SW 1271 (cell line): ENCODE data around the gene CASP8AP2.
"Not testable (repeated sequence)": the region's sequence is repeated elsewhere in the genome, so short reads cannot be mapped to it uniquely, and the experiment has no call there.

Experiments used
- DNase-seq, 2 experiments: peaks; one replicate each; lab custom pipeline; 2025; lab: John Stamatoyannopoulos, UW

Gene CASP8AP2

GRCh38 chr6:89829472-89830169 is at the start of gene CASP8AP2:
Gene CASP8AP2, plus strand, starts transcription at chr6:89829880.
- peak; percentile 98 for DNase-seq

DNA sequence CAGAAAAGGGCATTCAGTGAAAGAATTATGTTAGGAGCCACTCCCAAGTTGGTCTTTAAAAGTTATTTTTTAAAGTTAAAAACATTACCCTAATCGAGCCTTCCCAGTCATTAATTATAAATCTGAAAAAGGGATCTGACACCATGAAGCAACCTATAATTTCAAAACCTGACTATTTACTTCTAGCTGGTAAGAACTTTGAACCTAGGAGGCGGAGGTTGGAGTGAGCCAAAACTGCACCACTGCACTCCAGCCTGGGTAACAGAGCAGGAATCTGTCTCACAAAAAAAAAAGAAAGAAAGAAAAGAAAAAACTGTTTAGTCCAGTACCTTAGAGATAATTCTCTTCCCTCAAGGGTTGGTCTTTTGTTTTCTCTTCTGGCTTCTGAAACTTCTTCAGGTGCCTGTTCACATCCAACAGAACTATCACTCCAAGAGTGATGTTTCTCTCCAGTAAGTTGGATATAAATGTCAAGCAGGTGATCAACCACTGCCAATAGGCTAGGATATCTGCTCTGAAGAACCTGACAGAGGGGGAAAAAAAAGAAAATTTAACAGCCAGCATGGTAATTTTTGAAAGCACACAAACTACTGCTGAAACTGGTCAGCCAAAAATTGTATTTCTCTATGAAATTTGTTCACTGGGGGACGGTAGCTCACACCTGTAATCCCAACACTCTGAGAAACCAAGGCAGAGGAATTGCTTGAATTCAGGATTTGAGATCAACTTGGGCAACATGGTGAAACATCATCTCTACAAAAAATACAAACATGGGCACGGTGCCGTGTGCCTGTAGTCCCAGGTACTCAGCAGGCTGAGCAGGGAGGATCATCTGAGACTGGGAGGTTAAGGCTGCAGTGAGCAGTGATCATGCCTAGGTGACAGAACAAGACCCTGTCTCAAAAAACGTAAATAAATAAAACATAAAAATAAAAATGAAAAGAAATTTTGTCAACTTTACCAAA is 48.3 kb upstream of the CASP8AP2 start:
- no peak for DNase-seq

- DNase-seq = no peak
These were observed 47.5 kb upstream of the CASP8AP2 start for GRCh38 chr6:89782222-89782621.

- not testable (repeated sequence) for DNase-seq
These were observed 46.4 kb upstream of the CASP8AP2 start for GRCh38 chr6:89783293-89783692.

- DNase-seq = no peak
These were observed 44.8 kb upstream of the CASP8AP2 start for GRCh38 chr6:89784838-89785237.

DNA sequence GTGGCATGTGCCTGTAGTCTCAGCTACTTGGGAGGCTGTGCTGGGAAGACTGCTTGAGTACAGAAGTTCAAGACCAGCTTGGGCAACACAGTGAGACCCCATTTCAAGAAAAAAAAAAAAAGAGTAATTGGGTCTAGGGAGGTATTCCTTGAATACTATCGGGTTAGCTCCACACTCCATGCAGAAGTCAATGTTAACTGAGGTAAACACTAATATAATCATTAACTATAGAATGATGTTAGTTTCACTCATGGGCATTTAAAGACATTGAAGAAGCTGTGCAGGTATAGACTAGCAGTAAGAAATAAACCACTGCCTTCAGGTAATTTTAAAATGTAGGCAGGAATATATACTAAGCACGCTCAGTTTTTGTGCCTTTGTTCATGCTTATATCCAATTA is 42.7 kb upstream of the CASP8AP2 start:
- DNase-seq = no peak

GRCh38 chr6:89787660-89788328 is 41.9 kb upstream of the CASP8AP2 start:
- no peak for DNase-seq

- DNase-seq = no peak
These were observed 39.7 kb upstream of the CASP8AP2 start for GRCh38 chr6:89789980-89790379.

DNA sequence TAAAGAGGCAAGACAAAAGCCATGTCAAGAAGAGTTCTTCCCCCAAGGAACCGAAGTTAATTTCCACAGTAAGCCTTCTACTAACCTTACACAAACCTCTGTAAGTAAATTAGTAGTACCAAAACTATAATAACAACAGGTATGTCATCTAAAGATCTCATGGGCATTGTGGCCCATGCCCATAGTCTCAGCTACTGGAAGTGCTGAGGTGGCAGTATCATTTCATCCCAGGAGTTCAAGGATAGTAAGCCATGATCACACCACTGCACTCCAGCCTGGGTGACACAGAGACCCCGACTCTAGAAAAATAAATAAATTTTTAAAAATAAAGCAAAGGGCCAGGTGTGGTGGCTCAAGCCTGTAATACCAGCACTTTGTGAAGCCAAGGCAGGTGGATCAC is 39.3 kb upstream of the CASP8AP2 start:
- no peak for DNase-seq

- peak in 1 of 2 experiments; percentile 61 for DNase-seq
These were observed 36.8 kb upstream of the CASP8AP2 start for GRCh38 chr6:89792881-89793280.

DNA sequence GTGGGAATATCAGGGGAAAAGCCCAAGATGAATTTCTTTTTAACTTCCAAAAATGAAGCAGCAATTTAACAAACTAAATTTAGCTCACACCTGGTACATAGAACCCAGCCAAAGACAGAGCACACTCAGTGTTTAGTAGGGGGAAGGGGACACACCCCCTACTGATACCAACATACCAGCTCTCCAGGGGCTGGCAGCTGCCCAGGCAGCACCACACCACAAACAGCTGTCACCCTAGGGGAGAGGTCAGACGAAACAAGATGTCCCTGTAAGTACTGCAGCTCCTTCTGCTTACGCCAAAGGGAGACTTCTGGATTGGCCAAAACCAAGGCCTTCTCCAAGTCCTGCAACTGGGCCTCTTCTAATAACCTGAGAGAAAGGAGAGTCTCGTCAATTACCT is 36.1 kb upstream of the CASP8AP2 start:
- DNase-seq = no peak

- DNase-seq = no peak
These were observed 35.4 kb upstream of the CASP8AP2 start for GRCh38 chr6:89794324-89794723.

- DNase-seq = no peak
These were observed 32.4 kb upstream of the CASP8AP2 start for GRCh38 chr6:89797317-89797716.

DNA sequence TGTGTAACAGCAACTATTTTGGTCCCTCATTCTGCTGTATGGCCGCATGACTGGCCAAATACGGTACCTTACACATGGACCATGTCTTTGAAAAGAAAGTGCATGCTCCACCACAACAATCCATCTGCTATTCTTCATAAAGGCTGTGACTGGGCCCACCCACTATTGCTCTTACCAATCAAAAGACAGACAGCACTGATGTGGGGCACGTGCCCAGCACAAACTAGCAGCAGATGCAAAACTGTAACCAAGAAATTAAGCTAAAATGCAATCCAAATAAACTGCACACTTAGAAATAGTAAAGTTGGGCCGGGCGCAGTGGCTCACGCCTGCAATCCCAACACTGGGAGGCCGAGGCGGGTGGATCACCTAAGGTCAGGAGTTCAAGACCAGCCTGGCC is 30.6 kb upstream of the CASP8AP2 start:
- DNase-seq = no peak

DNA sequence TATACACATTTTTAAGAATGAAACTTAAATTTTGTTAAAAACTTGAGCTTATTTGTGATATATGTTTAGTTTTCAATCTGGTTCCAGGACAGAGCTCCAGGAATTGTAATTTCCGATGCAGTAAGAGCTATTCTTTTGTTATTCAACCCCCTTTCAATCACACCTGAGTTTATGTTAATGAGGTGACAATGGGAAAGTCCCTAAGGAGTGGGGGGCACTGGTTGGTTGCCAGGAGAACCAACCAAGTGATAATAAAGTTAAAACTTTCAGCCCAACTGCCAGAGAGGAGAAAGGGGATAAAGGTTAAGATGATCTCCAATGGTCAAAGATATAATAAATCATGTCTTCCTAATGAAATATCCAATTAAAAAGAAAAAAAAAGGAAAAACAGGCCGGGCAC is 29.9 kb upstream of the CASP8AP2 start:
- no peak for DNase-seq

DNA sequence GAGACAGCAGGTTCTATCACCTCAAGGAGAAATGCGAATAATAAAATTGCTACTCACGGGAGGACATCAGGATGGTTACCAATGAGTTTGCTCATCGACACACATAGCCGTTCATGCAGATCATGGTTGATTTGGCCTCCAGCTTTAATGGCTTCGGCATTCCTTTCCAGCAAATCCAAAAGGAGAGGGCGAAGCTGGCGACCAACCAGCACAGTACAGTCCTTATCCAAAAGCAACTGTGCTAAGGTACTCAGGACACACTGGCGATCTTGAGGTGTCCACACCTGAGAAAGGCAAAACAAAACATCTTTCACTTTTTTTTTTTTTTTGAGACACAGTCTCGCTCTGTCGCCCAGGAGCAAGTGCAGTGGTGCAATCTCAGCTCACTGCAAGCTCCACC is 26.4 kb upstream of the CASP8AP2 start:
- DNase-seq = no peak

- no peak for DNase-seq
These were observed 23.8 kb upstream of the CASP8AP2 start for GRCh38 chr6:89805814-89806371.

- no peak for DNase-seq
These were observed 22.1 kb upstream of the CASP8AP2 start for GRCh38 chr6:89807581-89807980.

DNA sequence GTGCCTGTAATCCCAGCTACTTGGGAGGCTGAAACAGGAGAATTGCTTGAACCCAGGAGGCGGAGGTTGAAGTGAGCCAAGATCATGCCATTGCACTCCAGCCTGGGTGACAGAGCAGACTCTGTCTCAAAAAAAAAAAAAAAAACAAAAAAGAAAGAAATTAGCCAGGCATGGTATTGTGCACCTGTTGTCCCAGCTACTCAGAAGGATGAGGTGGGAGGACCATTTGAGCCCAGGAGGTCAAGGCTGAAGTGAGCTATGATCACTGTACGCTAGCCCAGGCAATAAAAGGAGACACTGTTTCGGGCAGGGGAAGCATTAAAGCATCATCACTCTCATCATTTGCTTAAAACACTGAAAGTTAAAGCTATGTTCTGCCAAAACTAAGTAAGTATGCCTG is 16.3 kb upstream of the CASP8AP2 start:
- not testable (repeated sequence) for DNase-seq

GRCh38 chr6:89817481-89817880 is 12.2 kb upstream of the CASP8AP2 start:
- DNase-seq = no peak

GRCh38 chr6:89818977-89819335 is 10.7 kb upstream of the CASP8AP2 start:
- peak in 1 of 2 experiments; percentile 48 for DNase-seq
